Measurements from ENCODE around the gene TRIM52. TPM values are rescaled to one million over a fixed set of nuclear protein-coding genes. Genes with fewer than 3 reads are reported as not detected.

The TRIM52 gene
- total RNA-seq, 1 donor from 2014 or later, result 12.8 TPM

DNA sequence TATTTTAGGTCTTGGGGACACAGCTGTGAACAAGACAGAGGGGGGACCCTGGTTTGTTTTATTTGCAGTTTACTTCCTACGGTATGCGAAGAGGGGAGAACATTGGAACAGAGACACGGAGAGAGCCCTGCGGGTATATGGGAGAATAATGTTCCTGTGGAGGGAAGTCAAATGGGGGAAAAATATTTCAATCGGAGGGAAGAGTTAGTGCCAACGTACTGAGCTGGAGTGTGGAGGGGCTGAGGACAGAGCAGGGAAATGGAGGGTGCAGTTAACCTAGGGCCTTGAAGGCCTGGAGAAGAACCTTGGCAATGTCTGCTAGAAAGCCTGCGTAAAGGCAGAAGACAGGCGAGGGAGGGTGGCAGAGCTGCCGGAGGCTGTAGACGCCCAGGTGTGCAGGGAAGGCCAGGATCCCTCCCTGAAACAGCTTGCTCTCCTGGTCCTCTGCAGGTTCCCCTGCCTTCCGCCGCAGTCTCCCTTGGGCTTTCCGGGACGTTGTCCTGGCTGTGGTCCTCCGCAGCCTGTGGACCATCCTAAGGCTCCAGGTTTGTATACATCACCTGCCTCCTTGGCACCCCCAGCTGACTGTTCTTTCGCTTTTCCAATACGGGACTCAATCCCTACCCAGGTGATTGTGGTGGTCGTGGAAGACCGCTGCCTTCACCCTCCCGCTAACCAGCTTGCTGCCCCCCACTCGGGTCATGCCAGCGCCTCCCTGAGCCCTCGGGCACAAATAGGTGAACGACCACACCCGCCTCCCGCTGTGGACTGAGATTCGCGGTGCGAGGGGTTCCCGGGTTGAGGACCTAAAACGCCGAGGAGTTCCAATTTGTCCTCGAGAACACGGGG lies 15.3 kb downstream of the TRIM52 start:
- peaks cover 12% of the 10 kb centered on the region for H3K36me3 Mint-ChIP-seq
- peak overlapping the region; percentile 99 for H3K27ac Mint-ChIP-seq
- no peaks in the 10 kb centered on the region for H3K9me3 Mint-ChIP-seq
- H3K4me1 Mint-ChIP-seq, result peaks cover 50% of the 10 kb centered on the region
- DNase-seq (ENCODE audit: low spot score in 2 of 2, unreplicated experiment in 2 of 2), result no peak
- no peaks in the 10 kb centered on the region for H3K27me3 Mint-ChIP-seq (ENCODE audit: low read depth)
- TF ChIP-seq, protein P1, sequence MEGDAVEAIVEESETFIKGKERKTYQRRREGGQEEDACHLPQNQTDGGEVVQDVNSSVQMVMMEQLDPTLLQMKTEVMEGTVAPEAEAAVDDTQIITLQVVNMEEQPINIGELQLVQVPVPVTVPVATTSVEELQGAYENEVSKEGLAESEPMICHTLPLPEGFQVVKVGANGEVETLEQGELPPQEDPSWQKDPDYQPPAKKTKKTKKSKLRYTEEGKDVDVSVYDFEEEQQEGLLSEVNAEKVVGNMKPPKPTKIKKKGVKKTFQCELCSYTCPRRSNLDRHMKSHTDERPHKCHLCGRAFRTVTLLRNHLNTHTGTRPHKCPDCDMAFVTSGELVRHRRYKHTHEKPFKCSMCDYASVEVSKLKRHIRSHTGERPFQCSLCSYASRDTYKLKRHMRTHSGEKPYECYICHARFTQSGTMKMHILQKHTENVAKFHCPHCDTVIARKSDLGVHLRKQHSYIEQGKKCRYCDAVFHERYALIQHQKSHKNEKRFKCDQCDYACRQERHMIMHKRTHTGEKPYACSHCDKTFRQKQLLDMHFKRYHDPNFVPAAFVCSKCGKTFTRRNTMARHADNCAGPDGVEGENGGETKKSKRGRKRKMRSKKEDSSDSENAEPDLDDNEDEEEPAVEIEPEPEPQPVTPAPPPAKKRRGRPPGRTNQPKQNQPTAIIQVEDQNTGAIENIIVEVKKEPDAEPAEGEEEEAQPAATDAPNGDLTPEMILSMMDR (IDR thresholded peaks at IDR 0.05; ENCODE audit: unreplicated experiment), result no peak
- peak overlapping the region; percentile 90 for H3K4me3 Mint-ChIP-seq

DNA sequence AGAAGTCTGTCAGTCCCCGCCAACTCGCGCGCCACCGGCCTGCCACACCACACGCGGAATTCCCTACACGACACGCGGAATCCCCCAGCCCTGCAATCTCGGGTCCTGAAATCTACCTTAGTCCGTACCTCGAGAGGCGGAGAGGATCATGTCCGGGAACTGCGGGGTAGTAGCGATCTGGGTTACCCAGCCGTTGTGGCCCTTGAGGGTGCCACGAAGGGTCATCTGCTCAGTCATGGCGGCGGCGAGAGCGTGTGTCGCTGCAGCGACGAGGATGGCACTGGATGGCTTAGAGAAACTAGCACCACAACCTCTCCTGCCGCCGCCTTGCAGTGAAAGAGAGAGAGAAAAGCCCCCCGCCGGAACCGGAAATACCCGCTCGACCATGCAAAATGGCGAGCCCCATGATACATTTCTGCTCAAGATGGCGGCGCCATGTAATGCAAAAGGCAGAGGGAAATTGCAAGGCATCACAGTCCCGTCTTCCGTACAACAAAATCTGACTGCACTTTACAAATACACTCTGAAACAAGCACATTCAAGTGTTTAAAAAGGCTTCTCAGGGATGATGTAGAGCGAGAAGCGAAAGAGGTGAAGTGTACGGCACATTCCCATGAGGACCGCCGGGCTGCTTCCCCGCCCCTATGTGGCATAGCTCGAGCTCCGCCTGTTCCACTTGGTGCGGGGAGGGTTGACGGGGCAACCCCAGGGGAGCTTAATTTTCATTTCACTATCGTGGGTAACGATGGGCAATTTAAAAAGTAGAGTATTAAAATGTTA lies 17.2 kb downstream of the TRIM52 start, which contains the start of gene RACK1:
RACK1 (minus strand) TSS at position 343 of the 780 bp plus-strand sequence; CDS start at position 237, 106 bp downstream.
- TF ChIP-seq, protein P1 (IDR thresholded peaks at IDR 0.05; ENCODE audit: unreplicated experiment), result no peak
- peak; percentile 83 to 89 for DNase-seq (ENCODE audit: low spot score in 2 of 2, unreplicated experiment in 2 of 2)
- peaks cover 46% of the 10 kb centered on the region for H3K4me1 Mint-ChIP-seq
- peak within 1 kb of the TSS; percentile 99 for H3K4me3 Mint-ChIP-seq
- no peaks in the 10 kb centered on the region for H3K27me3 Mint-ChIP-seq (ENCODE audit: low read depth)
- peaks cover 20% of the 10 kb centered on the region for H3K36me3 Mint-ChIP-seq
- peak within 1 kb of the TSS; percentile 100 for H3K27ac Mint-ChIP-seq
- no peaks in the 10 kb centered on the region for H3K9me3 Mint-ChIP-seq

DNA sequence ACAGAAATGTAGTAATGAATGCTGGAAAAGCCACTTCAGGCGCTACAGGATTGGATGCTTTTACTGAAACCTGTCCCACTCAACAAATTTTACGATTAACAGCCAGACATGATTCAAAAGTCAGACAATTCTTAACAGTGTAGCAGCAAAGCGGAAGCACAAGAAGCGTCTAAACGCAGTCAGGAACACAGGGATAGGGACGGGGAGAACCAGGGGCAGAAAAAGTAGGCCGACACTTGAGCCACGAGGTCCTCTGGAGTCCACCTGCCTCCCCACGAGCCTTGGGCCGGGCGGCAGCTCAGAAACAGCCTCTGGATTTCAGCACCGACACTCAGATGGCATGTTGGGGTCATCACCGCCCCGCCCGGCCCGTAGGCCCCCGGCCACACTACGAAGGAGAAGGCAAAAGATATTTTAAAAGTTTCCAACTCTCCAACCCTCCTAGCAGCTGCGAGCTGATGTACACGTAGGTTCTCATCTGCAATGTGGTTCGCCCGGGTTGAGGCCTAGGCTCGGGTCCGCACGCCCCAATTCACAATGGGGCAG lies 17.9 kb downstream of the TRIM52 start:
- Mint-ChIP-seq H3K9me3 (no peaks in the 10 kb centered on the region), H3K4me3 (peak overlapping the region; percentile 99), H3K36me3 (peaks cover 24% of the 10 kb centered on the region), H3K4me1 (peaks cover 40% of the 10 kb centered on the region), H3K27ac (peak overlapping the region; percentile 100), H3K27me3 (ENCODE audit: low read depth) (no peaks in the 10 kb centered on the region)
- DNase-seq (ENCODE audit: low spot score in 2 of 2, unreplicated experiment in 2 of 2), result peak in 1 of 2 experiments; percentile 61
- TF ChIP-seq, protein P1 (IDR thresholded peaks at IDR 0.05; ENCODE audit: unreplicated experiment), result no peak

DNA sequence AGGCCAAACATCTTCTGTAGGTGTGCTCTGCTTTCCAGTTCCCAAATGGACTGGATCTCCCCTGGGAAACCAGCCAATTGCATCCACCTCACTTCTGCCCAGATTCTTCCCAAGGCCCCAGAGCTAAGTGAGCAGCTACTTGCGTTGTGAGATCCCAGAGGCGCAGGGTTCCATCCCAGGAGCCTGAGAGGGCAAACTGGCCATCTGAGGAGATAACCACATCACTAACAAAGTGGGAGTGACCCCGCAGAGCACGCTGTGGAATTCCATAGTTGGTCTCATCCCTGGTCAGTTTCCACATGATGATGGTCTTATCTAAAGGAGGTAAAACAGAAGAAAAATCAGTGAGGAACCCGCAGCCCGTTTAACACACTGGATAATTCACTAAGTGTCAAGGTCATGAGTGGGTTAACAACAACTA lies 18.9 kb downstream of the TRIM52 start:
- peaks cover 31% of the 10 kb centered on the region for H3K36me3 Mint-ChIP-seq
- H3K4me1 Mint-ChIP-seq, result peaks cover 34% of the 10 kb centered on the region
- peak overlapping the region; percentile 100 for H3K27ac Mint-ChIP-seq
- TF ChIP-seq, protein P1 (IDR thresholded peaks at IDR 0.05; ENCODE audit: unreplicated experiment), result no peak
- H3K27me3 Mint-ChIP-seq (ENCODE audit: low read depth), result no peaks in the 10 kb centered on the region
- peak overlapping the region; percentile 99 for H3K4me3 Mint-ChIP-seq
- DNase-seq (ENCODE audit: low spot score in 2 of 2, unreplicated experiment in 2 of 2), result no peak
- H3K9me3 Mint-ChIP-seq, result no peaks in the 10 kb centered on the region

DNA sequence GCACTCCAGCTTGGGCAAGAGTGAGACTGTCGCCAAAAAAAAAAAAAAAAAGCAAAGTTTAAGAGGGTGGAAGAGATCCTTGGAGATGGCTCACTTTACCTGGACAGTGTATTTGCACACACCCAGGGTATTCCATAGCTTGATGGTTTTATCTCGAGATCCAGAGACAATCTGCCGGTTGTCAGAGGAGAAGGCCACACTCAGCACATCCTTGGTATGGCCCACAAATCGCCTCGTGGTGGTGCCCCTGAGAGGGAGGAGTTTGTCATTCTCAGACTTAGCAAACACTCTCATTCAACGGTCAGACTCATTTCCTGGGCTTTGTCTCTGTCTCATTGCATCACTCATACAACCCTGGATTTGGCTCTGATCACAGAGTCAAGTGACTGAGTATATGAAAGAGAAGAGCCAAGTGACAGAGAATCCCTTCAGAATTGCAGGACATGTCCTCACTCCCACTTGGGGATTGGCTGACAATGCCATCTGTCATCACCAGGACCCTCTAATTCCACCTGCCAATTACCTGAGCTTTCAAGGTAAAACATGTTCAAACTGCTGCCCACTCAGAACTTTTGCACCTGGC lies 19.5 kb downstream of the TRIM52 start:
- Mint-ChIP-seq H3K36me3 (peaks cover 37% of the 10 kb centered on the region), H3K9me3 (no peaks in the 10 kb centered on the region), H3K4me3 (peak overlapping the region; percentile 99), H3K27me3 (ENCODE audit: low read depth) (no peaks in the 10 kb centered on the region), H3K4me1 (peaks cover 34% of the 10 kb centered on the region), H3K27ac (peak overlapping the region; percentile 100)
- TF ChIP-seq, protein P1 (IDR thresholded peaks at IDR 0.05; ENCODE audit: unreplicated experiment), result no peak
- DNase-seq (ENCODE audit: low spot score in 2 of 2, unreplicated experiment in 2 of 2), result no peak

Measured in mesothelial cell of epicardium (in vitro differentiated cells).